IPS-15b (cell line): ENCODE results near the gene AMFR.

Experiments used
- H3K27me3 ChIP-seq: one replicate; pipeline ENCODE4 v1.6.1; 2013; ENCODE audit warnings: low read length; ENCODE audit not compliant: control insufficient read depth, insufficient read depth
- H3K36me3 ChIP-seq: one replicate; pipeline ENCODE4 v1.6.1; 2013; ENCODE audit warnings: low read length; ENCODE audit not compliant: control insufficient read depth, insufficient read depth
- H3K4me1 ChIP-seq: one replicate; pipeline ENCODE4 v1.6.1; 2013; ENCODE audit warnings: mild to moderate bottlenecking, low read length; ENCODE audit not compliant: control insufficient read depth, insufficient read depth
- H3K4me3 ChIP-seq: one replicate; pipeline ENCODE4 v1.5.1; 2013; ENCODE audit warnings: low read depth, low read length
- H3K9ac ChIP-seq: one replicate; pipeline ENCODE4 v1.6.1; 2013; ENCODE audit warnings: low read depth, mild to moderate bottlenecking, low read length
- H3K9me3 ChIP-seq: one replicate; pipeline ENCODE4 v1.6.1; 2013; ENCODE audit warnings: mild to moderate bottlenecking, low read length; ENCODE audit not compliant: control insufficient read depth, insufficient read depth

AMFR gene

GRCh38 chr16:56422896-56423441 is 2.4 kb downstream of the AMFR start:
- Histone ChIP-seq H3K4me1 (peaks cover 14% of the 10 kb centered on the region), H3K27me3 (peaks cover 7% of the 10 kb centered on the region), H3K9me3 (no peaks in the 10 kb centered on the region), H3K4me3 (no peak overlapping the region), H3K36me3 (no peaks in the 10 kb centered on the region), H3K9ac (no peak overlapping the region)

GRCh38 chr16:56421976-56422669 is 3.2 kb downstream of the AMFR start:
- Histone ChIP-seq H3K36me3 (no peaks in the 10 kb centered on the region), H3K27me3 (peaks cover 7% of the 10 kb centered on the region), H3K4me3 (no peak overlapping the region), H3K9me3 (no peaks in the 10 kb centered on the region), H3K9ac (no peak overlapping the region), H3K4me1 (peaks cover 14% of the 10 kb centered on the region)

- no peak overlapping the region for H3K4me3 ChIP-seq
- H3K36me3 ChIP-seq, result no peaks in the 10 kb centered on the region
- peaks cover 14% of the 10 kb centered on the region for H3K4me1 ChIP-seq
- H3K9me3 ChIP-seq, result no peaks in the 10 kb centered on the region
- peaks cover 7% of the 10 kb centered on the region for H3K27me3 ChIP-seq
- no peak overlapping the region for H3K9ac ChIP-seq
Measured at GRCh38 chr16:56421313-56421712, 4.0 kb downstream of the AMFR start.

GRCh38 chr16:56420613-56421012 is 4.7 kb downstream of the AMFR start:
- Histone ChIP-seq H3K36me3 (no peaks in the 10 kb centered on the region), H3K27me3 (peaks cover 7% of the 10 kb centered on the region), H3K9me3 (no peaks in the 10 kb centered on the region), H3K9ac (no peak overlapping the region), H3K4me3 (no peak overlapping the region), H3K4me1 (peaks cover 14% of the 10 kb centered on the region)

- H3K9ac ChIP-seq, result no peak overlapping the region
- H3K4me3 ChIP-seq, result no peak overlapping the region
- H3K36me3 ChIP-seq, result no peaks in the 10 kb centered on the region
- H3K27me3 ChIP-seq, result peaks cover 7% of the 10 kb centered on the region
- peaks cover 19% of the 10 kb centered on the region for H3K4me1 ChIP-seq
- H3K9me3 ChIP-seq, result no peaks in the 10 kb centered on the region
Measured at GRCh38 chr16:56419740-56420548, 5.4 kb downstream of the AMFR start.

GRCh38 chr16:56417138-56417537 is 8.2 kb downstream of the AMFR start:
- H3K4me1 ChIP-seq, result peaks cover 10% of the 10 kb centered on the region
- H3K4me3 ChIP-seq, result no peak overlapping the region
- no peaks in the 10 kb centered on the region for H3K36me3 ChIP-seq
- no peaks in the 10 kb centered on the region for H3K27me3 ChIP-seq
- H3K9me3 ChIP-seq, result no peaks in the 10 kb centered on the region
- H3K9ac ChIP-seq, result no peak overlapping the region

- Histone ChIP-seq H3K36me3 (no peaks in the 10 kb centered on the region), H3K9me3 (no peaks in the 10 kb centered on the region), H3K27me3 (no peaks in the 10 kb centered on the region), H3K9ac (no peak overlapping the region), H3K4me1 (peaks cover 6% of the 10 kb centered on the region), H3K4me3 (no peak overlapping the region)
Measured at GRCh38 chr16:56415875-56416274, 9.5 kb downstream of the AMFR start.

- Histone ChIP-seq H3K9me3 (no peaks in the 10 kb centered on the region), H3K4me3 (no peak overlapping the region), H3K4me1 (peaks cover 6% of the 10 kb centered on the region), H3K27me3 (no peaks in the 10 kb centered on the region), H3K36me3 (no peaks in the 10 kb centered on the region), H3K9ac (no peak overlapping the region)
Measured at GRCh38 chr16:56414366-56414765, 11.0 kb downstream of the AMFR start.

- Histone ChIP-seq H3K36me3 (peaks cover 3% of the 10 kb centered on the region), H3K9ac (no peak overlapping the region), H3K4me3 (no peak overlapping the region)
Measured at GRCh38 chr16:56413381-56413780, 12.0 kb downstream of the AMFR start.

GRCh38 chr16:56411624-56412023 is 13.7 kb downstream of the AMFR start:
- Histone ChIP-seq H3K27me3 (no peaks in the 10 kb centered on the region), H3K36me3 (peaks cover 11% of the 10 kb centered on the region), H3K9me3 (no peaks in the 10 kb centered on the region), H3K4me3 (no peak overlapping the region), H3K9ac (no peak overlapping the region), H3K4me1 (peaks cover 6% of the 10 kb centered on the region)

More at GRCh38 chr16:56413381-56413780, 12.0 kb downstream of the AMFR start:
- Histone ChIP-seq H3K9me3 (no peaks in the 10 kb centered on the region), H3K27me3 (no peaks in the 10 kb centered on the region), H3K4me1 (peaks cover 6% of the 10 kb centered on the region)

GRCh38 chr16:56411123-56411522 is 14.2 kb downstream of the AMFR start:
- Histone ChIP-seq H3K9ac (no peak overlapping the region), H3K36me3 (peaks cover 11% of the 10 kb centered on the region), H3K4me3 (no peak overlapping the region), H3K9me3 (no peaks in the 10 kb centered on the region), H3K27me3 (no peaks in the 10 kb centered on the region), H3K4me1 (peaks cover 6% of the 10 kb centered on the region)

GRCh38 chr16:56409195-56409594 is 16.1 kb downstream of the AMFR start:
- Histone ChIP-seq H3K9me3 (no peaks in the 10 kb centered on the region), H3K9ac (no peak overlapping the region), H3K36me3 (peaks cover 14% of the 10 kb centered on the region), H3K27me3 (no peaks in the 10 kb centered on the region), H3K4me3 (no peak overlapping the region), H3K4me1 (no peaks in the 10 kb centered on the region)
